Measurements from ENCODE around the gene POLA2. TPM values are rescaled to one million over a fixed set of nuclear protein-coding genes. Genes with fewer than 3 reads are reported as not detected.
A peak's percentile ranks its signal among the peaks of the same experiment; 100 is the strongest.
"Not testable (repeated sequence)": the region's sequence is repeated elsewhere in the genome, so short reads cannot be mapped to it uniquely, and the experiment has no call there.

Gene POLA2
- 8.2 and 12.1 TPM in 2 replicates for total RNA-seq

- peak; percentile 97 for DNase-seq
These were observed at the start of gene POLA2 for GRCh38 chr11:65261591-65262380. Gene POLA2, plus strand, starts transcription at chr11:65261962. Its CDS starts 331 bp downstream, at chr11:65262293.

- DNase-seq: no peak
These were observed 49.4 kb upstream of the POLA2 start for GRCh38 chr11:65212226-65212801.

GRCh38 chr11:65213322-65214211, 48.2 kb upstream of the POLA2 start:
- DNase-seq: peak; percentile 18

- no peak for DNase-seq
These were observed 47.4 kb upstream of the POLA2 start for GRCh38 chr11:65214212-65214845.

GRCh38 chr11:65215441-65216076, 46.2 kb upstream of the POLA2 start:
- DNase-seq: no peak

GRCh38 chr11:65216830-65217229, 44.9 kb upstream of the POLA2 start:
- DNase-seq: no peak

- DNase-seq: no peak
These were observed 44.0 kb upstream of the POLA2 start for GRCh38 chr11:65217441-65218423.

GRCh38 chr11:65218446-65218845, 43.3 kb upstream of the POLA2 start:
- DNase-seq: no peak

GRCh38 chr11:65219930-65220213, 41.9 kb upstream of the POLA2 start:
- DNase-seq: no peak

GRCh38 chr11:65221026-65221425, 40.7 kb upstream of the POLA2 start:
- no peak for DNase-seq

- DNase-seq: no peak
These were observed 38.8 kb upstream of the POLA2 start for GRCh38 chr11:65223011-65223410.

GRCh38 chr11:65224930-65225278, 36.9 kb upstream of the POLA2 start:
- DNase-seq: peak; percentile 77

- peak; percentile 79 for DNase-seq
These were observed 36.3 kb upstream of the POLA2 start for GRCh38 chr11:65225279-65226102.

GRCh38 chr11:65226103-65226442, 35.7 kb upstream of the POLA2 start:
- DNase-seq: no peak

- DNase-seq: no peak
These were observed 33.9 kb upstream of the POLA2 start for GRCh38 chr11:65227879-65228278.

- DNase-seq: no peak
These were observed 25.3 kb upstream of the POLA2 start for GRCh38 chr11:65236194-65237059.

- DNase-seq: not testable (repeated sequence)
These were observed 23.5 kb upstream of the POLA2 start for GRCh38 chr11:65238302-65238701.

- no peak for DNase-seq
These were observed 20.6 kb upstream of the POLA2 start for GRCh38 chr11:65241134-65241533.

- DNase-seq: no peak
These were observed 20.1 kb upstream of the POLA2 start for GRCh38 chr11:65241692-65242091.

- DNase-seq: no peak
These were observed 19.4 kb upstream of the POLA2 start for GRCh38 chr11:65242389-65242788.

All from dermis blood vessel endothelial cell (primary cell).